ENCODE results near the gene TAS2R16. TPM values are rescaled to one million over a fixed set of nuclear protein-coding genes. Genes with fewer than 3 reads are reported as not detected.

The TAS2R16 gene
- total and polyA plus RNA-seq, 4 donors: not detected

GRCh38 chr7:123039269-123039668, 43.8 kb upstream of the TAS2R16 start:
- WGBS, 2 donors: 51 to 54% methylated on average over 3 of the region's 3 CpGs
- Histone ChIP-seq H3K9me3 (ENCODE audit: control insufficient read depth in 4 of 4, insufficient read depth in 3 of 4, low read length in 3 of 4) (no peaks in the 10 kb centered on the region), H3K27me3 (ENCODE audit: control insufficient read depth in 3 of 3, insufficient read depth in 3 of 3, low read length in 2 of 3) (no peaks in the 10 kb centered on the region), H3K27ac (ENCODE audit: low read depth in 1 of 2, low read length in 1 of 2) (no peak overlapping the region), H3K9ac (ENCODE audit: insufficient read depth in 1 of 2, low read length in 2 of 2) (no peak overlapping the region), H3K4me3 (no peak overlapping the region), H3K36me3 (ENCODE audit: control insufficient read depth in 4 of 4, insufficient read depth in 4 of 4, low read length in 4 of 4) (no peaks in the 10 kb centered on the region), H3K4me1 (ENCODE audit: control insufficient read depth in 5 of 5, insufficient read depth in 5 of 5, low read length in 5 of 5) (no peaks in the 10 kb centered on the region)
- DNase-seq: no peak
- no peak for ATAC-seq (ENCODE audit: insufficient read depth, low FRiP score)
- TF ChIP-seq CTCF (IDR thresholded peaks at IDR 0.05; ENCODE audit: control extremely low read depth, extremely low read depth): no peak

GRCh38 chr7:123034106-123034505, 38.6 kb upstream of the TAS2R16 start:
- no peak overlapping the region for H3K4me3 ChIP-seq
- 93 to 94% methylated on average over 1 of the region's 1 CpG for WGBS, 2 donors
- DNase-seq (no peak), ATAC-seq (ENCODE audit: insufficient read depth, low FRiP score) (no peak)
- no peak overlapping the region for H3K27ac ChIP-seq (ENCODE audit: low read depth in 1 of 2, low read length in 1 of 2)
- H3K27me3 ChIP-seq (ENCODE audit: control insufficient read depth in 3 of 3, insufficient read depth in 3 of 3, low read length in 2 of 3): no peaks in the 10 kb centered on the region
- no peak for TF ChIP-seq CTCF (IDR thresholded peaks at IDR 0.05; ENCODE audit: control extremely low read depth, extremely low read depth)
- H3K9ac ChIP-seq (ENCODE audit: insufficient read depth in 1 of 2, low read length in 2 of 2): no peak overlapping the region
- H3K9me3 ChIP-seq (ENCODE audit: control insufficient read depth in 4 of 4, insufficient read depth in 3 of 4, low read length in 3 of 4): peaks cover 0 to 4% (median 1%) of the 10 kb centered on the region in 4 donors
- H3K36me3 ChIP-seq (ENCODE audit: control insufficient read depth in 4 of 4, insufficient read depth in 4 of 4, low read length in 4 of 4): no peaks in the 10 kb centered on the region
- no peaks in the 10 kb centered on the region for H3K4me1 ChIP-seq (ENCODE audit: control insufficient read depth in 5 of 5, insufficient read depth in 5 of 5, low read length in 5 of 5)

GRCh38 chr7:123030631-123031030, 35.1 kb upstream of the TAS2R16 start:
- Histone ChIP-seq H3K9me3 (ENCODE audit: control insufficient read depth in 4 of 4, insufficient read depth in 3 of 4, low read length in 3 of 4) (peaks cover 0 to 4% (median 1%) of the 10 kb centered on the region in 4 donors), H3K27me3 (ENCODE audit: control insufficient read depth in 3 of 3, insufficient read depth in 3 of 3, low read length in 2 of 3) (no peaks in the 10 kb centered on the region), H3K27ac (ENCODE audit: low read depth in 1 of 2, low read length in 1 of 2) (no peak overlapping the region), H3K4me1 (ENCODE audit: control insufficient read depth in 5 of 5, insufficient read depth in 5 of 5, low read length in 5 of 5) (no peaks in the 10 kb centered on the region), H3K9ac (ENCODE audit: insufficient read depth in 1 of 2, low read length in 2 of 2) (no peak overlapping the region), H3K36me3 (ENCODE audit: control insufficient read depth in 4 of 4, insufficient read depth in 4 of 4, low read length in 4 of 4) (no peaks in the 10 kb centered on the region), H3K4me3 (no peak overlapping the region)
- TF ChIP-seq CTCF (IDR thresholded peaks at IDR 0.05; ENCODE audit: control extremely low read depth, extremely low read depth): no peak
- ATAC-seq (ENCODE audit: insufficient read depth, low FRiP score) (no peak), DNase-seq (no peak)
- 92 to 95% methylated on average over 4 of the region's 4 CpGs for WGBS, 2 donors

GRCh38 chr7:123028339-123028738, 32.8 kb upstream of the TAS2R16 start:
- 76 to 79% methylated on average over 3 of the region's 3 CpGs for WGBS, 2 donors
- Histone ChIP-seq H3K27me3 (ENCODE audit: control insufficient read depth in 3 of 3, insufficient read depth in 3 of 3, low read length in 2 of 3) (no peaks in the 10 kb centered on the region), H3K4me1 (ENCODE audit: control insufficient read depth in 5 of 5, insufficient read depth in 5 of 5, low read length in 5 of 5) (no peaks in the 10 kb centered on the region), H3K9me3 (ENCODE audit: control insufficient read depth in 4 of 4, insufficient read depth in 3 of 4, low read length in 3 of 4) (peaks cover 0 to 4% (median 1%) of the 10 kb centered on the region in 4 donors), H3K9ac (ENCODE audit: insufficient read depth in 1 of 2, low read length in 2 of 2) (no peak overlapping the region), H3K27ac (ENCODE audit: low read depth in 1 of 2, low read length in 1 of 2) (no peak overlapping the region), H3K4me3 (no peak overlapping the region), H3K36me3 (ENCODE audit: control insufficient read depth in 4 of 4, insufficient read depth in 4 of 4, low read length in 4 of 4) (no peaks in the 10 kb centered on the region)
- ATAC-seq (ENCODE audit: insufficient read depth, low FRiP score): no peak
- DNase-seq: no peak
- no peak for TF ChIP-seq CTCF (IDR thresholded peaks at IDR 0.05; ENCODE audit: control extremely low read depth, extremely low read depth)

All from lung (tissue), 12 donors.